H9 (cell line): ENCODE measurements around the gene RALY. TPM values are rescaled to one million over a fixed set of nuclear protein-coding genes. Genes with fewer than 3 reads are reported as not detected.
A peak's percentile ranks its signal among the peaks of the same experiment; 100 is the strongest.

Experiments
- DNase-seq: peaks from one replicate; pipeline ENCODE4 v3.0.0-alpha.2; 2017
- H2AFZ ChIP-seq: one replicate; pipeline ENCODE4 v1.6.1; 2013; ENCODE audit warnings: mild to moderate bottlenecking, low read length, control low read depth, moderate library complexity
- H2AK5ac ChIP-seq: 2 replicates; pipeline ENCODE4 v1.6.1; 2013; ENCODE audit warnings: low read length, control low read depth, mixed read lengths; ENCODE audit not compliant: insufficient read length
- H2BK120ac ChIP-seq: one replicate; pipeline ENCODE4 v1.6.1; 2013; ENCODE audit warnings: low read depth, mild to moderate bottlenecking, low read length, control low read depth, inconsistent platforms; ENCODE audit not compliant: poor library complexity, severe bottlenecking
- H2BK12ac ChIP-seq: 2 replicates; pipeline ENCODE4 v1.6.1; 2013; ENCODE audit warnings: low read length, control low read depth, mixed read lengths, low read depth; ENCODE audit not compliant: insufficient read length
- H2BK15ac ChIP-seq: 2 replicates; pipeline ENCODE4 v1.6.1; 2013; ENCODE audit warnings: low read depth, low read length, control low read depth
- H2BK20ac ChIP-seq: one replicate; pipeline ENCODE4 v1.6.1; 2013; ENCODE audit warnings: low read depth, mild to moderate bottlenecking, low read length, control low read depth, inconsistent platforms; ENCODE audit not compliant: poor library complexity, severe bottlenecking
- H2BK5ac ChIP-seq: 2 replicates; pipeline ENCODE4 v1.6.1; 2013; ENCODE audit warnings: low read length, control low read depth, mixed read lengths; ENCODE audit not compliant: insufficient read length
- H3K14ac ChIP-seq: 2 replicates; pipeline ENCODE4 v1.6.1; 2013; ENCODE audit warnings: low read length, control low read depth; ENCODE audit not compliant: insufficient read depth
- H3K18ac ChIP-seq: 2 replicates; pipeline ENCODE4 v1.6.1; 2013; ENCODE audit warnings: low read depth, mild to moderate bottlenecking, mixed read lengths, low read length, control low read depth; ENCODE audit not compliant: insufficient read length
- H3K23ac ChIP-seq: 2 replicates; pipeline ENCODE4 v1.6.1; 2013; ENCODE audit warnings: low read length, control low read depth, mixed read lengths, low read depth; ENCODE audit not compliant: insufficient read length
- H3K23me2 ChIP-seq: 2 replicates; pipeline ENCODE4 v1.6.1; 2013; ENCODE audit warnings: low read depth, mild to moderate bottlenecking, mixed read lengths, low read length, control low read depth; ENCODE audit not compliant: insufficient read length, poor library complexity, severe bottlenecking
- H3K27ac ChIP-seq: 2 replicates; pipeline ENCODE4 v1.5.1; 2013; ENCODE audit warnings: low read length, control low read depth, mixed read lengths, low read depth; ENCODE audit not compliant: insufficient read length
- H3K27me3 ChIP-seq: 2 replicates; pipeline ENCODE4 v1.6.1; 2013; ENCODE audit warnings: low read length, control low read depth, inconsistent platforms; ENCODE audit not compliant: insufficient read depth
- H3K4ac ChIP-seq: 2 replicates; pipeline ENCODE4 v1.6.1; 2013; ENCODE audit warnings: low read depth, mild to moderate bottlenecking, control low read depth, inconsistent platforms, low read length, moderate library complexity
- H3K4me1 ChIP-seq: 2 replicates; pipeline ENCODE4 v1.6.1; 2013; ENCODE audit warnings: low read length, control low read depth, inconsistent platforms; ENCODE audit not compliant: insufficient read depth
- H3K4me2 ChIP-seq: 2 replicates; pipeline ENCODE4 v1.6.1; 2013; ENCODE audit warnings: low read length, control low read depth, mixed read lengths; ENCODE audit not compliant: insufficient read length, insufficient read depth
- H3K56ac ChIP-seq: 2 replicates; pipeline ENCODE4 v1.6.1; 2013; ENCODE audit warnings: low read depth, mild to moderate bottlenecking, mixed read lengths, low read length, control low read depth; ENCODE audit not compliant: insufficient read length
- H3K79me1 ChIP-seq: 2 replicates; pipeline ENCODE4 v1.6.1; 2013; ENCODE audit warnings: low read depth, mild to moderate bottlenecking, moderate library complexity, low read length, control low read depth, inconsistent platforms; ENCODE audit not compliant: insufficient read depth, poor library complexity, severe bottlenecking
- H3K79me2 ChIP-seq: 2 replicates; pipeline ENCODE4 v1.6.1; 2013; ENCODE audit warnings: low read length, control low read depth, inconsistent platforms; ENCODE audit not compliant: insufficient read depth
- H3K9ac ChIP-seq: 2 replicates; pipeline ENCODE4 v1.6.1; 2013; ENCODE audit warnings: low read length, control low read depth, mixed read lengths; ENCODE audit not compliant: insufficient read length; ENCODE audit errors: extremely low read depth
- H3K9me3 ChIP-seq: one replicate; pipeline ENCODE4 v1.6.1; 2013; ENCODE audit warnings: low read depth, low read length, inconsistent platforms; ENCODE audit not compliant: control insufficient read depth
- H3T11ph ChIP-seq: one replicate; pipeline ENCODE4 v1.6.1; 2013; ENCODE audit warnings: mild to moderate bottlenecking, low read length, control low read depth, inconsistent platforms
- H4K20me1 ChIP-seq: one replicate; pipeline ENCODE4 v1.6.1; 2013; ENCODE audit not compliant: control insufficient read depth, insufficient read length, insufficient read depth
- H4K5ac ChIP-seq: 2 replicates; pipeline ENCODE4 v1.6.1; 2013; ENCODE audit warnings: low read depth, mild to moderate bottlenecking, mixed read lengths, low read length, control low read depth; ENCODE audit not compliant: insufficient read length
- H4K8ac ChIP-seq: replicated peaks from 2 replicates; pipeline ENCODE4 v1.6.1; 2013; ENCODE audit warnings: low read length, control low read depth, mixed read lengths, low read depth; ENCODE audit not compliant: insufficient read length
- H4K91ac ChIP-seq: 2 replicates; pipeline ENCODE4 v1.6.1; 2013; ENCODE audit warnings: low read depth, mild to moderate bottlenecking, moderate library complexity, mixed read lengths, low read length, control low read depth; ENCODE audit not compliant: insufficient read length
- H3K27ac Mint-ChIP-seq, 3 experiments: 2 replicates in 2 of 3; 3 replicates in 1 of 3; pipeline ENCODE4 v1.8.0; 2020 to 2021; ENCODE audit warnings: mixed read lengths in 3 of 3, mild to moderate bottlenecking in 1 of 3, moderate library complexity in 1 of 3
- H3K27me3 Mint-ChIP-seq: 2 replicates; pipeline ENCODE4 v1.8.0; 2021; ENCODE audit warnings: low read depth, mild to moderate bottlenecking, moderate library complexity, mixed read lengths
- H3K36me3 Mint-ChIP-seq, 3 experiments: 2 replicates in 2 of 3; 3 replicates in 1 of 3; pipeline ENCODE4 v1.8.0; 2020 to 2021; ENCODE audit warnings: low read depth in 3 of 3, mixed read lengths in 3 of 3; ENCODE audit not compliant: insufficient read depth in 1 of 3
- H3K4me1 Mint-ChIP-seq, 2 experiments: 2 replicates each; pipeline ENCODE4 v1.8.0; 2020; ENCODE audit warnings: mixed read lengths in 2 of 2
- H3K4me3 Mint-ChIP-seq, 2 experiments: 2 replicates in 1 of 2; 3 replicates in 1 of 2; pipeline ENCODE4 v1.8.0; 2020 to 2021; ENCODE audit warnings: mild to moderate bottlenecking in 2 of 2, mixed read lengths in 2 of 2, moderate library complexity in 1 of 2
- H3K9me3 Mint-ChIP-seq, 2 experiments: 2 replicates in 1 of 2; 3 replicates in 1 of 2; pipeline ENCODE4 v1.8.0; 2020; ENCODE audit warnings: mild to moderate bottlenecking in 2 of 2, mixed read lengths in 2 of 2, moderate library complexity in 1 of 2
- WGBS: extraction: QIAGEN DNeasy Blood & Tissue Kit; methylation state at CpG from one replicate; pipeline ENCODE4 v1.1.7; 2013; ENCODE audit warnings: missing lambda C conversion rate, low lambda C conversion rate, mixed read lengths; ENCODE audit not compliant: insufficient read length; ENCODE audit errors: extremely low coverage; 5-methylcytosine and 5-hydroxymethylcytosine counted together
- total RNA-seq: library from RNA; stranded (reverse); gene quantifications from 2 replicates; pipeline ENCODE4 v1.2.1, GENCODE V29; 2021
- TF ChIP-seq, protein P1 (sequence below): fragments of 200-600 bp; sonication (generic); conservative IDR thresholded peaks from 3 replicates; pipeline ENCODE4 v1.8.0; 2021; ENCODE audit warnings: antibody characterized with exemption, mild to moderate bottlenecking

The RALY gene
- total RNA-seq, 1 experiment from 2014 or later, result 199 TPM

GRCh38 chr20:33947709-33948295 is 45.9 kb upstream of the RALY start:
- peaks cover 9 to 15% of the 10 kb centered on the region in 2 experiments for H3K9me3 Mint-ChIP-seq
- no peak overlapping the region for H3K4ac ChIP-seq
- no peaks in the 10 kb centered on the region for H3K4me1 ChIP-seq
- no peak overlapping the region for H2BK20ac ChIP-seq
- H2AK5ac ChIP-seq, result no peak overlapping the region
- H2BK15ac ChIP-seq, result no peak overlapping the region
- H3K36me3 Mint-ChIP-seq, result peaks cover 0 to 3% (median 0%) of the 10 kb centered on the region in 3 experiments; a peak in 2 of 7 replicates
- no peak overlapping the region for H3T11ph ChIP-seq
- H2BK12ac ChIP-seq, result no peak overlapping the region
- H3K23me2 ChIP-seq, result no peaks in the 10 kb centered on the region
- no peak overlapping the region for H3K56ac ChIP-seq
- TF ChIP-seq, protein P1, sequence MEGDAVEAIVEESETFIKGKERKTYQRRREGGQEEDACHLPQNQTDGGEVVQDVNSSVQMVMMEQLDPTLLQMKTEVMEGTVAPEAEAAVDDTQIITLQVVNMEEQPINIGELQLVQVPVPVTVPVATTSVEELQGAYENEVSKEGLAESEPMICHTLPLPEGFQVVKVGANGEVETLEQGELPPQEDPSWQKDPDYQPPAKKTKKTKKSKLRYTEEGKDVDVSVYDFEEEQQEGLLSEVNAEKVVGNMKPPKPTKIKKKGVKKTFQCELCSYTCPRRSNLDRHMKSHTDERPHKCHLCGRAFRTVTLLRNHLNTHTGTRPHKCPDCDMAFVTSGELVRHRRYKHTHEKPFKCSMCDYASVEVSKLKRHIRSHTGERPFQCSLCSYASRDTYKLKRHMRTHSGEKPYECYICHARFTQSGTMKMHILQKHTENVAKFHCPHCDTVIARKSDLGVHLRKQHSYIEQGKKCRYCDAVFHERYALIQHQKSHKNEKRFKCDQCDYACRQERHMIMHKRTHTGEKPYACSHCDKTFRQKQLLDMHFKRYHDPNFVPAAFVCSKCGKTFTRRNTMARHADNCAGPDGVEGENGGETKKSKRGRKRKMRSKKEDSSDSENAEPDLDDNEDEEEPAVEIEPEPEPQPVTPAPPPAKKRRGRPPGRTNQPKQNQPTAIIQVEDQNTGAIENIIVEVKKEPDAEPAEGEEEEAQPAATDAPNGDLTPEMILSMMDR, result peak; percentile 99
- peaks cover 4% of the 10 kb centered on the region for H3K27me3 Mint-ChIP-seq
- H3K4me2 ChIP-seq, result no peak overlapping the region
- H2BK5ac ChIP-seq, result no peak overlapping the region
- H3K14ac ChIP-seq, result no peak overlapping the region
- H3K27ac Mint-ChIP-seq, result no peak overlapping the region
- no peak overlapping the region for H3K27ac ChIP-seq
- H3K4me1 Mint-ChIP-seq, result 0 out of 4 replicates have a peak, but pooled peaks cover 3 to 6% of the 10 kb centered on the region in 2 experiments
- no peak overlapping the region for H4K91ac ChIP-seq
- no peak overlapping the region for H3K23ac ChIP-seq
- H2AFZ ChIP-seq, result no peak overlapping the region
- no peaks in the 10 kb centered on the region for H4K20me1 ChIP-seq
- peak; percentile 87 for DNase-seq
- H4K8ac ChIP-seq, result no peak overlapping the region
- no peak overlapping the region for H4K5ac ChIP-seq
- H3K79me2 ChIP-seq, result no peaks in the 10 kb centered on the region
- no peak overlapping the region for H2BK120ac ChIP-seq
- no peaks in the 10 kb centered on the region for H3K9me3 ChIP-seq
- H3K79me1 ChIP-seq, result no peaks in the 10 kb centered on the region
- no peak overlapping the region for H3K9ac ChIP-seq
- WGBS, result no CpG with 5 or more reads among the region's 2 CpGs
- no peak overlapping the region for H3K4me3 Mint-ChIP-seq
- H3K27me3 ChIP-seq, result no peaks in the 10 kb centered on the region
- no peak overlapping the region for H3K18ac ChIP-seq
